Sigmoid colon (tissue), 7 donors: ENCODE measurements around the gene SP140L. TPM values are rescaled to one million over a fixed set of nuclear protein-coding genes. Genes with fewer than 3 reads are reported as not detected.
"Not testable (repeated sequence)": the region's sequence is repeated elsewhere in the genome, so short reads cannot be mapped to it uniquely, and the experiment has no call there.

ENCODE experiments used
- DNase-seq: peaks from one replicate; pipeline ENCODE4 v3.0.0-alpha.2; 2019
- H3K27ac ChIP-seq, 4 donors: fragments of 200-600 bp; sonication (generic); one replicate each; pipeline ENCODE4 v1.5.1; 2016 to 2019; ENCODE audit warnings: mild to moderate bottlenecking in 1 of 4
- H3K27me3 ChIP-seq, 3 donors: fragments of 200-600 bp; sonication (generic); one replicate each; pipeline ENCODE4 v1.5.1; 2019; ENCODE audit warnings: mild to moderate bottlenecking in 1 of 3
- H3K36me3 ChIP-seq, 4 donors: fragments of 200-600 bp; sonication (generic); one replicate each; pipeline ENCODE4 v1.5.1; 2016 to 2019
- H3K4me1 ChIP-seq, 4 donors: fragments of 200-600 bp; sonication (generic); one replicate each; pipeline ENCODE4 v1.5.1; 2017 to 2019
- H3K4me3 ChIP-seq, 4 donors: fragments of 200-600 bp; sonication (generic); one replicate each; pipeline ENCODE4 v1.5.1; 2017 to 2019; ENCODE audit warnings: mild to moderate bottlenecking in 2 of 4, moderate library complexity in 1 of 4
- H3K9me3 ChIP-seq, 4 donors: fragments of 200-600 bp in 3 of 4; sonication (generic) in 3 of 4; one replicate each; pipeline versions ENCODE4 v1.5.1 to v1.6.1; 2013 to 2019
- CTCF ChIP-seq, 4 experiments: fragments of 450-650 bp in 3 of 4; fragments of 200-600 bp in 1 of 4; IDR thresholded peaks; one replicate each; pipeline ENCODE4 v1.5.1; 2016 to 2019; ENCODE audit warnings: antibody characterized with exemption in 4 of 4, mild to moderate bottlenecking in 3 of 4, moderate library complexity in 2 of 4
- EP300 ChIP-seq, 4 donors: sonication (generic); formaldehyde crosslinking; IDR thresholded peaks; one replicate each; pipeline ENCODE4 v1.6.1; 2017; ENCODE audit warnings: antibody characterized with exemption in 4 of 4
- POLR2A ChIP-seq, 2 donors: fragments of 450-650 bp; IDR thresholded peaks; one replicate each; pipeline ENCODE4 v1.6.1; 2016; ENCODE audit warnings: antibody characterized with exemption in 2 of 2, mild to moderate bottlenecking in 2 of 2, moderate library complexity in 2 of 2
- POLR2AphosphoS5 ChIP-seq, 4 donors: sonication (generic); formaldehyde crosslinking; IDR thresholded peaks; one replicate each; pipeline ENCODE4 v1.6.1; 2017; ENCODE audit warnings: antibody characterized with exemption in 4 of 4
- WGBS, 2 donors: extraction: QIAGEN DNeasy Blood & Tissue Kit; methylation state at CpG; one replicate each; pipeline ENCODE4 v1.1.7; 2013; 5-methylcytosine and 5-hydroxymethylcytosine counted together
- intact Hi-C: fragments of 100-400 bp; cut with DNase I; formaldehyde crosslinking; loops from one replicate; pipeline ENCODE4 v1.15.1; 2023
- polyA plus RNA-seq, 3 donors: library from polyadenylated mRNA; stranded (reverse); fragments of 200-250 nt; gene quantifications; one replicate each; pipeline ENCODE4 v1.2.3, GENCODE V29; 2013
- total RNA-seq, 4 donors: library from RNA; depleted of rRNA; stranded (reverse); fragments of >200 nt; gene quantifications; one replicate each; pipeline ENCODE4 v1.1.0, GENCODE V29; 2016
- donor health status: healthy with polysubstance abuse.
- donor health status: Bipolar disorder and iron deficiency.
- donor health status: healthy.

Gene SP140L
- total and polyA plus RNA-seq, 7 donors, result 4.3 to 28.2 (median 8.2) TPM

GRCh38 chr2:230429513-230429912, 102.5 kb downstream of the SP140L start:
- Histone ChIP-seq H3K27me3 (no peaks in the 10 kb centered on the region), H3K4me3 (no peak overlapping the region), H3K4me1 (peaks cover 0 to 18% (median 6%) of the 10 kb centered on the region in 4 donors), H3K27ac (no peak overlapping the region), H3K36me3 (peaks cover 0 to 16% (median 2%) of the 10 kb centered on the region in 4 donors), H3K9me3 (peaks cover 0 to 5% (median 0%) of the 10 kb centered on the region in 4 donors)
- no peak for TF ChIP-seq POLR2A (IDR thresholded peaks at IDR 0.05)
- no peak for TF ChIP-seq EP300 (IDR thresholded peaks at IDR 0.05)
- no peak for TF ChIP-seq CTCF (IDR thresholded peaks at IDR 0.05)
- TF ChIP-seq POLR2AphosphoS5 (IDR thresholded peaks at IDR 0.05), result no peak
- intact Hi-C loops, result no loop called here
- DNase-seq, result no peak

DNA sequence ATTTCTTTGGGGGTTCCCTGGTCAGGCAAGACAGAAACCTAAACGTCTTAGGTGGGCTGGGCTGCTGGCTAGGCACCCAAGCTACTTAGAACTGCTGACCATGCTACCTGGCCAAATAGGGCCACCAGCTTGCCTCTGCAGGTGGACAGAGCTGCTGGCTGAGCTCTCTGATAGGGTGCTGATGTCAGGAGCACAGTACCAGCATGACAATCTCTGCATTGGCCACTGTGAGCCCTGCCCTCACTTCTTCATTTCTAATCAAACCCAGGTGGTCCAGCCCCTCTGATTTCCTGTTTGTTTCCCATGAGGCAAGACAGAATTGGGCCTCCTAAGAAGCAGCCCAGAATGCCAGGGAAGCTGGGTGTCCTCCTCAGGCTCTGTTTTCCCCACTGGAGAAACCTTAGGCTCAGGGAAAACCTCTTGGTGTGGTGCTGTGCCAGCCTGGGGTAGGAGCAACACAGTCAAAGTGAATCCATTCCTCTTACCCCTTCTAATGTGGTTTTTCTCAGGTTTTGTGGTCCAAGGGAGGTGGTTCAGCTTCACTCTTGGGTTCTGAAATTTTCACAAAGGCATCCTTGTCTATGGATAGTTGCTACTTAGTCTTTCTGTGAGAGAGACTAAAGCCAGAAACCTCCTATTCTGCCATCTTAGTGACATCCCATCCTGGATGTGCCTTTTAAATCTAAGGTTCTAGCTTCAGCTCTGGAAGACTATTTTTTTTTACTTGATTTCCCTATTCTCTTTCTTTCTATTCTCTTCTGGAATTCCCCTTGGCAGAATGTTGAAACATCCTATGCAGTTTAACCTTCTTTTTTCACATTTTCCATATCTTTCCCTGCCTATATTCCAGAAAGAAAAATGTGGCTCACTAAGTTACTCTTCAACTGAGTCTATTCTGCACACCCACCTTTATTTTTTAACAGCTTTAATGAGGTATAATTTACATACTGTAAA, 104.2 kb downstream of the SP140L start:
- H3K9me3 ChIP-seq, result peaks cover 0 to 5% (median 0%) of the 10 kb centered on the region in 4 donors
- H3K4me3 ChIP-seq, result no peak overlapping the region
- no peak for TF ChIP-seq CTCF (IDR thresholded peaks at IDR 0.05)
- TF ChIP-seq POLR2A (IDR thresholded peaks at IDR 0.05), result no peak
- no peak for TF ChIP-seq POLR2AphosphoS5 (IDR thresholded peaks at IDR 0.05)
- no peak for TF ChIP-seq EP300 (IDR thresholded peaks at IDR 0.05)
- H3K27ac ChIP-seq, result no peak overlapping the region
- H3K4me1 ChIP-seq, result peaks cover 0 to 7% (median 3%) of the 10 kb centered on the region in 4 donors
- intact Hi-C loops, result no loop called here
- peaks cover 0 to 16% (median 2%) of the 10 kb centered on the region in 4 donors for H3K36me3 ChIP-seq
- DNase-seq, result no peak
- H3K27me3 ChIP-seq, result no peaks in the 10 kb centered on the region
- WGBS, 2 donors, result 77 to 92% methylated on average over 1 of the region's 1 CpG

DNA sequence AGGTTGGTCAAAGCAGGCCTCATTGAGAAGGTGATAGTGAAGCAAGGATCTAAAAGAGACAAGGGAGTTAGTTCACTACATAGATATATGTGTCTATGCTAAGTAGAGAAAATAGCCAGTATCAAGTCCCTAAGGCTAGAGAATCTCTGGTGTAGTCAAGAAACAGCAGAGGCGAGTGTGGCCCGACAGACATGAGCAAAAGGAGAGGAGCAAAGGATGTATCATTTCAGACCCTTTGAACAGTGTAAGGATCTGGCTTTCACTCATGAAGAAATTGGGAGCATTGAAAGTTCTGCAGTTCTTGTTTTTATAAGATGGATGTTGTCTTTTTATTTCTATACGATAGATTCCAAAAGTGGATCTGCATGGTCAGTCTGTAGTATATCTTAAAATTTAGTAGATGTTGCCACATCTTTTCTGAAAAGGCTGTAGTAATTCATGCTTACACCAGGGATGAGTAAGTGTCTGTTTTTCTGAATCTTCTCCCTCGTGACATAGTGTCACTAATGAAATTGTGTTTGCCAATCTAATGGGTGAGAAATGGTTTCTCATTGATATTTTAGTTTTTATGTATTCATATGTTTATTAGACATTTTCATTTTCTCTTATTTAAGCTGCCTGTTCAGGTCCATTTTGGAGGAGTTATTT, 107.8 kb downstream of the SP140L start:
- 76 to 80% methylated on average over 4 of the region's 4 CpGs for WGBS, 2 donors
- intact Hi-C loops, result no loop called here
- no peak for DNase-seq
- Histone ChIP-seq H3K4me3 (no peak overlapping the region), H3K27me3 (no peaks in the 10 kb centered on the region), H3K4me1 (peaks cover 0 to 12% (median under 1%) of the 10 kb centered on the region in 4 donors), H3K36me3 (peaks cover 0 to 4% (median 0%) of the 10 kb centered on the region in 4 donors), H3K9me3 (no peaks in the 10 kb centered on the region), H3K27ac (no peak overlapping the region)
- TF ChIP-seq POLR2AphosphoS5 (IDR thresholded peaks at IDR 0.05), result no peak
- no peak for TF ChIP-seq POLR2A (IDR thresholded peaks at IDR 0.05)
- no peak for TF ChIP-seq CTCF (IDR thresholded peaks at IDR 0.05)
- no peak for TF ChIP-seq EP300 (IDR thresholded peaks at IDR 0.05)

DNA sequence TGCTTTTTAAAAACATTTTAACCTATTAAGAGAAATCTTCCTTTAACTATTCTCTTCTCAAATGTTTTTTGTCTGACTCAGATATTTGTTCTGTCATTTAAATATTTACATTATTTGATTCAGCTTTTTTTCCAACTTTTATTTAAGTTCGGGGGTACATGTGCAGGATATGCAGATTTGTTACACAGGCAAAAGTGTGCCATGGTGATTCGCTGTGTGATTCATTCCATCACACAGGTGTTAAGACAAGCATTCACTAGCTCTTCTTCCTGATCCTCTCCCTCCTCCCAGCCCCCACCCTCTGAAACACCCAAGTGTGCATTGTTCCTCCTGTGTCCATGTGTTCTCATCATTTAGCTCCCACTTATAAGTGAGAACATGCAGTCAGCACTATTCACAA, 108.4 kb downstream of the SP140L start:
- Histone ChIP-seq H3K27me3 (no peaks in the 10 kb centered on the region), H3K4me3 (no peak overlapping the region), H3K9me3 (no peaks in the 10 kb centered on the region), H3K4me1 (peaks cover 0 to 15% (median 2%) of the 10 kb centered on the region in 4 donors), H3K36me3 (peaks cover 0 to 4% (median 0%) of the 10 kb centered on the region in 4 donors), H3K27ac (no peak overlapping the region)
- intact Hi-C loops, result no loop called here
- 95 to 97% methylated on average over 2 of the region's 2 CpGs for whole genome bisulfite sequencing, 2 donors
- no peak for TF ChIP-seq POLR2A (IDR thresholded peaks at IDR 0.05)
- no peak for TF ChIP-seq POLR2AphosphoS5 (IDR thresholded peaks at IDR 0.05)
- no peak for TF ChIP-seq EP300 (IDR thresholded peaks at IDR 0.05)
- no peak for TF ChIP-seq CTCF (IDR thresholded peaks at IDR 0.05)
- DNase-seq, result no peak

DNA sequence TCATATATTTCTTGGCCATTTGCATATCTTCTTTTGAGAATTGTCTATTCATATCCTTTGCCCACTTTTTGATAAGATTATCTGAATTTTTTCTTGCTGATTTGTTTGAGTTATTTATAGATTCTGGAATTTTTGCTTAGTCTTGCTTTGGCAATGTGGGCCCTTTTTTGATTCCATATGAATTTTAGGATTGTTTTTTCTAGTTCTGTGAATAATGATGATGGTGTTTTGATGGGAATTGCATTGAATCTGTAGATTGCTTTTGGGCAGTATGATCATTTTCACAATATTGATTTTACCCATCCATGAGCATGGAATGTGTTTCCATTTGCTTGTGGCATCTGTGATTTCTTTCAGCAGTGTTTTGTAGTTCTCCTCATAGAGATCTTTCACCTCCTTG, 112.1 kb downstream of the SP140L start:
- Histone ChIP-seq H3K4me1 (peaks cover 0 to 16% (median 9%) of the 10 kb centered on the region in 4 donors), H3K36me3 (peaks cover 0 to 13% (median 4%) of the 10 kb centered on the region in 4 donors)
- H3K9me3 ChIP-seq, H3K4me3 ChIP-seq, intact Hi-C loops, H3K27me3 ChIP-seq, H3K27ac ChIP-seq, DNase-seq: not testable (repeated sequence)
